Small intestine (tissue), 7 donors: ENCODE data around the gene LRMDA. TPM values are rescaled to one million over a fixed set of nuclear protein-coding genes. Genes with fewer than 3 reads are reported as not detected.

Source experiments
- DNase-seq, 2 donors: peaks; one replicate each; pipeline versions ENCODE4 v3.0.0 to v3.0.0-alpha.2; 2013
- FAIRE-seq: peaks from 2 replicates; lab custom pipeline; 2012; peaks lifted over from hg19 to GRCh38; lab: Jason Lieb, UNC
- H3K27ac ChIP-seq, 3 donors: one replicate each; pipeline ENCODE4 v1.5.1; 2013; ENCODE audit warnings: low read length in 2 of 3, mild to moderate bottlenecking in 2 of 3, control low read depth in 1 of 3, inconsistent platforms in 1 of 3, low read depth in 1 of 3, moderate library complexity in 1 of 3
- H3K27me3 ChIP-seq, 3 donors: one replicate each; pipeline ENCODE4 v1.6.1; 2013; ENCODE audit warnings: low read length in 3 of 3, inconsistent platforms in 1 of 3; ENCODE audit not compliant: control insufficient read depth in 3 of 3, insufficient read depth in 3 of 3
- H3K36me3 ChIP-seq, 3 donors: one replicate each; pipeline ENCODE4 v1.6.1; 2013; ENCODE audit warnings: low read length in 3 of 3, inconsistent platforms in 1 of 3, low read depth in 1 of 3, mild to moderate bottlenecking in 1 of 3, moderate library complexity in 1 of 3; ENCODE audit not compliant: control insufficient read depth in 3 of 3, insufficient read depth in 2 of 3
- H3K4me1 ChIP-seq, 3 donors: one replicate each; pipeline ENCODE4 v1.6.1; 2013; ENCODE audit warnings: low read length in 2 of 3, inconsistent platforms in 1 of 3, low read depth in 1 of 3, mild to moderate bottlenecking in 1 of 3, moderate library complexity in 1 of 3; ENCODE audit not compliant: control insufficient read depth in 3 of 3, insufficient read depth in 2 of 3
- H3K4me3 ChIP-seq, 3 donors: one replicate each; pipeline ENCODE4 v1.5.1; 2013; ENCODE audit warnings: low read length in 3 of 3, control low read depth in 1 of 3, inconsistent platforms in 1 of 3, low read depth in 1 of 3, mild to moderate bottlenecking in 1 of 3, moderate library complexity in 1 of 3
- H3K9me3 ChIP-seq, 2 donors: one replicate each; pipeline ENCODE4 v1.6.1; 2013; ENCODE audit warnings: low read depth in 1 of 2, low read length in 1 of 2; ENCODE audit not compliant: control insufficient read depth in 2 of 2, insufficient read depth in 1 of 2
- WGBS, 3 donors: extraction: QIAGEN DNeasy Blood & Tissue Kit; methylation state at CpG; one replicate each; pipeline ENCODE4 v1.1.7; 2013; 5-methylcytosine and 5-hydroxymethylcytosine counted together
- polyA plus RNA-seq, 4 donors: library from polyadenylated mRNA; stranded (reverse) in 3 of 4; unstranded in 1 of 4; fragments of 200-250 nt in 3 of 4; fragments of 120-200 nt in 1 of 4; gene quantifications; one replicate each; pipeline versions ENCODE4 v1.2.1 to v1.2.3, GENCODE V29; 2013
- donor health status: healthy with polysubstance abuse.
- donor health status: control.
- donor health status: control.
- donor health status: Bipolar disorder and iron deficiency.
- donor health status: healthy.

Gene LRMDA
- polyA plus RNA-seq, 4 donors, result 5.6 to 16.2 (median 6.0) TPM; not detected in 1

DNA sequence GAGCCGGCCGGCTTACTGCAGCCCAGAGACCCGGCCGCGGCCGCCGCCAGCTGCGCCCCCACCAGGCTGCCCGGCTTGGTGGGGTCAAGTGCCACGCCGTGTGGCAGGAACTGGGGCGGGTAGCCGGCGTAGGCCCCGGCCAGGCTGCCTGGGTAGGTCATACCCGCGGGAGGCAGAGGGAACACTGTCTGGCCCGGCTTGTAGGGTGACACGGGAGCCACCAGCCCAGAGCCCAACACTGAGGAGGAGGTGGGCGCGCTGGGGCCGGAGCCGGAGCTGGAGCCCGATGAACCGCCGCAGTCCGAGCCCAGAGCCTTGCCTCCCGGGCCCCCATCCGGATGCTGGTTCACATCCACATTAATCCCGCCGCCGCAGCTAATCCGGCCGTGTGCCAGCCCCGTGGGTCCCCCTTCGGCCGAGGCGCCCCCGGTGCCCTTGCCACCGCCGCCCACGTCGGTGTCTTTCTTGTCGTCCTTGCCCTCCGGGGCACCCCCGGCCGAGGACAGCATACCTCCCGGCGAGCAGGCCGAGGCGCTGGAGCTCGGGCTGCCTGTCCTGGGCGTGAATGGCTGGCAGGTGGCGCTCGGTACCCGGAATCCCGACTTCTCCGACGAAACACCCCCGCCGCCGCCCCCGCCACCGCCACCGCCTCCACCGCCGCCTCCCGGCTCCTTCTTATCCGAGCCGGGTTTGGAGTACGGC, 31.8 kb upstream of the LRMDA start:
- Histone ChIP-seq H3K9me3 (no peaks in the 10 kb centered on the region), H3K27me3 (peaks cover 0 to 19% (median 0%) of the 10 kb centered on the region in 3 donors), H3K4me3 (peak overlapping the region; percentile 54 to 99 (median 79)), H3K4me1 (peaks cover 0 to 15% (median 0%) of the 10 kb centered on the region in 3 donors), H3K27ac (peak overlapping the region; percentile 68 to 98 (median 94)), H3K36me3 (peaks cover 0 to 27% (median 0%) of the 10 kb centered on the region in 3 donors)
- peak; percentile 82 to 88 for DNase-seq
- FAIRE-seq, result no peak
- WGBS, 3 donors, result 5 to 21% (median 11%) methylated on average over 55 to 71 of the region's 71 CpGs

DNA sequence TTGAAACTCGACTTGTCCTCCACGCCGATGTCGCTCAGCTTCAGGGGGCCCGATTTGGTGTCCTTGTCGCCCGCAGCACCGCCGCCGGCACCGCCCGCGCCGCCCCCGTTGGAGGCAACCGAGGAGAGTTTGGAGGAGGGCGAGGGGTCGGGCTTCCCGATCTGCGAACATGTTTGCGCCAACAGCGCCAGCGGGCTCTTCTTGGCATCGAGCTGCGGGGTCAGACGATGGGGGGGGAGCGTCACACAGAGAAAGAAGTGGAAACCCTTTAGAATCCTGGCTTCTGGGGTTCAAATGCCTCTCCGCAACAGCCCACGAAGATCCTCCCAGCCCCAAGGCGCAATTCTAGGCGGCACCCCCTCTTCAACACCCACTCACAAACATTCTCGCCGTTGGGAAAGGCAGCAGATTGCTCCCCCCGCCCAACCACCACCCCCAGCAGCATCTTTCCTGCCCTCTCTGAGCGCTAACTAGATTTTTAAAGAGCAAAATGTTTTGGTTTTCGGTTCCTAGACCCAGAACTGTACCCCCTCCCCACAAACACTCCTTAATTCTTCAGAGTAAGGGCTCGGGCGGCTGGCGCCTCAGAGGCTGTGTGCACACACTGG, 31.2 kb upstream of the LRMDA start:
- DNase-seq, result no peak
- Histone ChIP-seq H3K36me3 (peaks cover 0 to 22% (median 0%) of the 10 kb centered on the region in 3 donors), H3K4me1 (peaks cover 0 to 14% (median 3%) of the 10 kb centered on the region in 3 donors), H3K27ac (peak overlapping the region; percentile 42 to 98 (median 94)), H3K4me3 (peak overlapping the region; percentile 54 to 99 (median 79)), H3K27me3 (peaks cover 0 to 14% (median 0%) of the 10 kb centered on the region in 3 donors), H3K9me3 (no peaks in the 10 kb centered on the region)
- no peak for FAIRE-seq
- WGBS, 3 donors, result 0 to 1% (median 0%) methylated on average over 30 to 39 of the region's 39 CpGs

- WGBS, 3 donors, result 0 to 1% (median 0%) methylated on average over 54 to 68 of the region's 68 CpGs
- FAIRE-seq, result no peak
- Histone ChIP-seq H3K36me3 (peaks cover 0 to 22% (median 0%) of the 10 kb centered on the region in 3 donors), H3K27me3 (peaks cover 0 to 11% (median 0%) of the 10 kb centered on the region in 3 donors), H3K4me3 (peak overlapping the region; percentile 54 to 99 (median 79)), H3K4me1 (peaks cover 0 to 9% (median 3%) of the 10 kb centered on the region in 3 donors), H3K9me3 (peaks cover 0 to 4% of the 10 kb centered on the region in 2 donors), H3K27ac (peak overlapping the region; percentile 89 to 98 (median 94))
- DNase-seq, result peak; percentile 58 to 68
These were observed 30.5 kb upstream of the LRMDA start for GRCh38 chr10:75400771-75401568.

DNA sequence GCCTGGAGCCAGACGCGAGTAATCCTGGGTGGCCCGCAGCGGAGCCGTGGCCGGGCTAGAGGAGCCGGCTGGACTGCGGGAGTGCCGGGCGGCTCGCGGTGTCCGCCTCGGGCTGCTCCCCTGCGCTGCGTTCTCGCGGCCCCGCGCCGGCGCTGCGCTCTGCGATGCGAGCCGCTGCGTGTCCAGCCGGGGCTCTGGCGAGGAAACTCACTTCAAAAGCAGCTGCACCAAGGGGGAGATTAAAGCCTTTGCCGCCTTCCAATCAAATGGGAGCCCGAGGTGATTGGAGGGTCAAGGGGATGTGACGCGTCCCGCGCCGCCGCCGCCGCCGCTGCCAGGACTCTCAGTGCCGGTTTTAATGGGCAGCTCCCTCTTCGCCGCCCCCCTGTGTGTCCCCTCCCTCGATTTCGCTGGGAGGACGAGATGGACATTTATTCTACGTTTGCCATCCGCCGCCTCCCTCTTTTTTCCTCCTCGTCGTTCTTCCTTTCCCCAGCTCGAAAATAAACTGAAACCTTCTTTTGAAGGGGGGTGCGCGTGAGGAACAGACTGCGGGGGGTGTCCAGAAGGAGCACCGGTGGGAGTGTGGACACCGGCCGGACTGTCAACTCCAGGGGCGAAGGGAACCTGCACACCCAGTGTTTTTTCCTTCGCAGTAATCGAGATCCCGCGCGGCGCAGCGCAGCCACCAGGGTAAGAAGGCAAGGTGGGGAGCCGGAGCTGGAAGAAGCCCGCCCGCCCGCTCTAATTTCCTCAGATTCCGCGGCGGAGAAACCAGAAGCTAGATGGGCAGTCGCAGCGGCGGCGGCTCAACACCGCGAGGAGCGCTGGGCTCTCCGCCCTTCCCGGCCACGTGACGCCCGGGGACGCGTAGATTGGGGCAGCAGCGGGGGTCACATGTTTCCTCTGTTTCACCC, 29.6 kb upstream of the LRMDA start, which contains the start of gene ZNF503:
Gene ZNF503, minus strand, starts transcription at position 196 of the 917 bp plus-strand sequence. CDS start 345 bp downstream, outside the sequence.
- DNase-seq, result peak; percentile 92 to 98
- H3K36me3 ChIP-seq, result peaks cover 0 to 24% (median 0%) of the 10 kb centered on the region in 3 donors
- H3K27me3 ChIP-seq, result peaks cover 0 to 5% (median 0%) of the 10 kb centered on the region in 3 donors
- FAIRE-seq, result no peak
- H3K27ac ChIP-seq, result peak within 1 kb of the TSS; percentile 89 to 98 (median 94)
- H3K4me3 ChIP-seq, result peak within 1 kb of the TSS; percentile 54 to 99 (median 79)
- peaks cover 0 to 10% of the 10 kb centered on the region in 2 donors for H3K9me3 ChIP-seq
- H3K4me1 ChIP-seq, result peaks cover 0 to 5% (median 3%) of the 10 kb centered on the region in 3 donors
- 0 to 1% (median 1%) methylated on average over 80 to 88 of the region's 88 CpGs for WGBS, 3 donors

DNA sequence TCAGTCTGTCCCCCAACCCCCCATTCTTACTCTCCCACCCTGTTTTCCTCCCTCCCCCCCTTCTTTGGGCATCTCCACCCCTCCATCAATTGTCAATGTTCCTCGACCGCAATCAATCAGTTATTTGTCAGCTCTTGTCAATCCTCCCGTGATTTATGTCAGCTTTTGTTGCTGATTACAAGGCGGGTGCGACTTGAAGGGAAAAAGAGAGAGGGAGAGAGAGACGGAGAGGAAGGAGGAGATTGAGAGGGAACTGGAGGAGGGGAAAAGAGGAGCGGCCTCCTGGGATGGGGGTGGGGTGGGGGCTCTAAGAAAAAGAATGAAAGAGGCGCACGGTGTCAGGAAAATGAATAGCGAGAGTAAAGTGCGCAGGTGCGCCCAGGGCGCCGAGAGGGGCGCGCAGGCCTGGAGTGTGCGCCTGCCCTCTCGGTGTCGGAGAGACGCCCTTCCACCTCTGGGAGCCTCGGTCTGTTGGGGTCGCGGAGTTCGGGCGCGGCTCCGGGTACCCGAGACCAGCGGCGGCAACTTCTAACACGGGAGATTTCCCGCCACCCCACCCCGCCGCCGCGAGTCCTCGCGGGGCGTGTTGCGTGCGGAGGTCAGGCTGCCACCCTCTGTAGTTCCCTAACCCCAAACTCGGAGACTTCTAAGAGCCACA, 28.8 kb upstream of the LRMDA start:
- H3K4me3 ChIP-seq, result peak overlapping the region; percentile 19 to 99 (median 79)
- FAIRE-seq (no peak), DNase-seq (no peak)
- WGBS, 3 donors, result 1 to 2% (median 1%) methylated on average over 38 to 42 of the region's 42 CpGs
- H3K27me3 ChIP-seq, result peaks cover 0 to 9% (median 0%) of the 10 kb centered on the region in 3 donors
- H3K4me1 ChIP-seq, result peaks cover 0 to 5% (median 3%) of the 10 kb centered on the region in 3 donors
- H3K36me3 ChIP-seq, result peaks cover 0 to 28% (median 0%) of the 10 kb centered on the region in 3 donors
- H3K9me3 ChIP-seq, result peaks cover 0 to 16% of the 10 kb centered on the region in 2 donors
- peak overlapping the region; percentile 35 to 98 (median 94) for H3K27ac ChIP-seq

DNA sequence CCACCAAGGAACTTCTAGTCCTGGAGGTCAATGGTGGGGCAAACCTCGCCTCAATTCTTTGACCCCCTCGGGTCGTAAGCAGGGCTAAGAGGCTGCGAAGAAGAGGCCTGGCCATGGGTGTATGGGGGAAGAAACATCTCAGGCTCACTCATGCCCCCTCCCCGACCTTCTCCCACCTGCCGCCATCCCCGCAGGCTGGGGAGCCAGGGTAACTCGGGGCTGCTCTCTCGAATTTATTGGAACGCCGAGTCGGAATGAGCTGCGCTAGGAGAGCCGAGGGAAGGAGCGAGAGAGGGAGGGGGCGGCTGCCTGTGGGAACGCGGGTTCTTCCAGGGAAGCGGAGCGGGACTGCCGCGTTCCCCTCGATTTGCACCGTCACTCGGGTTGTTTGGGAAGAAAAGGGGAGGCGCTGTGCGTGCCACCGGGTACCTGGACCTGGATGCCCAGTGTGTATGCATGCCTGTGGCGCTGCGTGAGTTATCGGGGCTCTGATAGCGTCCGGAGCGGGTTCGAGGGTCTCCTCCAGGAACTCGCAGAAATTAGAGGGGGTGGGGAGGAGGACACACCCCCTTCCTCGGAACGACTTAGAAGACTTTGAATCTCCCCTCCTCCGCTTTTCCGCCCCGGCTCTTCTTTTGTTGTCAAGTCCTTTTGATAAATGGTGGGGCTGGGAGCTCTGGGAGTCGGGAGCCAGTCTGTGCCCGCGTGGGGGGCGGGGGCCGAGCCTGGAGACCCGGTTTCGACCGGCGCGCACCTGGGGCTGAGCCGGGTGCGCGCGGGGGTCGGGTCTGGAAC, 28.1 kb upstream of the LRMDA start:
- H3K4me3 ChIP-seq, result peak overlapping the region in 2 of 3 donors; percentile 79 to 99
- H3K9me3 ChIP-seq, result peaks cover 0 to 19% of the 10 kb centered on the region in 2 donors
- peaks cover 0 to 30% (median 0%) of the 10 kb centered on the region in 3 donors for H3K36me3 ChIP-seq
- FAIRE-seq (no peak), DNase-seq (peak; percentile 28 to 74)
- WGBS, 3 donors, result 1% methylated on average over 45 to 56 of the region's 56 CpGs
- peaks cover 0 to 5% (median 3%) of the 10 kb centered on the region in 3 donors for H3K4me1 ChIP-seq
- peaks cover 0 to 9% (median 0%) of the 10 kb centered on the region in 3 donors for H3K27me3 ChIP-seq
- H3K27ac ChIP-seq, result peak overlapping the region in 2 of 3 donors; percentile 94 to 98
